NCI-H510A (cell line): ENCODE measurements around the gene DNAI4.
"Not testable (repeated sequence)": the region's sequence is repeated elsewhere in the genome, so short reads cannot be mapped to it uniquely, and the experiment has no call there.

Source experiments
- DNase-seq: peaks from one replicate; lab custom pipeline; 2025; lab: John Stamatoyannopoulos, UW

Gene DNAI4

GRCh38 chr1:66929146-66929688 is 4.6 kb upstream of the DNAI4 start:
- no peak for DNase-seq

GRCh38 chr1:66927528-66927927 is 2.9 kb upstream of the DNAI4 start:
- DNase-seq, result no peak

DNA sequence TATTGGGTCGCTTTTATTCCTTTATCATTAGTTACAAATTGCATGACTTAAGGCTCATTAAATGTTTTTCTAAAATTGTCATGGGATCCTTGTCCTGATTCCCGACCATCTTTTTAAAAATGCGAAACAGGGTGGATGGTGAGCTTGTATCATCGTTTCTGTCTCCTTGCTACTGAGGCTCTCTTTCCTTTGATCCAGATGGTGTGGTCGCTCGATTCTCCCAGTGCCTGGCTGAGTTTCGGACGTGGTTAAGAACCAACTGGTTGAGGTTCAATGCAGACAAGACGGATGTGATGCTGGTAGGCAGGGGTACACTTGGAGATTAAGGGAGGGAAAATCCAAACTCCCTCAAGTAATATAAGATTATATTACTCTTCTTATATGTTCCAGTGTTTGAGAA is 1.3 kb upstream of the DNAI4 start:
- DNase-seq, result no peak

- DNase-seq, result no peak
These were observed 878 bp upstream of the DNAI4 start for GRCh38 chr1:66925558-66925910.

DNA sequence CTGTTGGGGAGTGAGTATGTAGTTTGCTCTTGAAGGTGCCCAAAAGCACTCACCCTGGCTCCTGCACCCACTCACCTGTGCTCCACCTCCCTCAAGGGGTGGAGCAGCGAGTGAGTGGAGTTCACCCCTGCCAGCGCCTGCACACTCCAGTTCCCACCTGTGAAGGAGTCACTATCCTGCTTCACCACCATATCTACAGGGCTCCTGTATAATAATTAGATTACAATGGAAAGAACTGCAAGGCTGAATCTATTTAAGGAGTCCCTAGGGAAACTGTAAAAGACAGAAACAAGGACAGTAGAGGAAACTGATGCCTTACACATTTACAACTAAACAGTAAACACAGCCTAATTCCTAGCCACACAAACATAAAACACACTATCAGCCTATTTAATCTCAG is 4.1 kb downstream of the DNAI4 start:
- no peak for DNase-seq

GRCh38 chr1:66919828-66920227 is 4.8 kb downstream of the DNAI4 start:
- DNase-seq, result no peak

DNA sequence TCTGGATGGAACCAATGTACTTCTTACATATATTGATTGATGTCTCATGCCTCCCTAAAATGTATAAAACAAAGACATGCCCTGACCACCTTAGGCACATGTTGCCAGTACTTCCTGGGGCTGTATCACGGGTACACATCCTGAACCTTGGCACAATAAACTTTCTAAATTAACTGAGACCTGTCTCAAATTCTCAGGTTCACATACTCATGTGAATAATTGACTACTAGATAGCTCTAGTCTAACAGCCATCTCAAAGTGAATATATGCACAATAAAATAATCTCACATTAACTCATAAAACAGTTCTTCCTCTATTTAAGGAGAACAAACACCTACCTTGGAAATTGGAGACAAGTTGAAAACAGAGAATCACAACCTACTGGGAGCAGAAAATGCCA is 5.6 kb downstream of the DNAI4 start:
- DNase-seq, result no peak

DNA sequence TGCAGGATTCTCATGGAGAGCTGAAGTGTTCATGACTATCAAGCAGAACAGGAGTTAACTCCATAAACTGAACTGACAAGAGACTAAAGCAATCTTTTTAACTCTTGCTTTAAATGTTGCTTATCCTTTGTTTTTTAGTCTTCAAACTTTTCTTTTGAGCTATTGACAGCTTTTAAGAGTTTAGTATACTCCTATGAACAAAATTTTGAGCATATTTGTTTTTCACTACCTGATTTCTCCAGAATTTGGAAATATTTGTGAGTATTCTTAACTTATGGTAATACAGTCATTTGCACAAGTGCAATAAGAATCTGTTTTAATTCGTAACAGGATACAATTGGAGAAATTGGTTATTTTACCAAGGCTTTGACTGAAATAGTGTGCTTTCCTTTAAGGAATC is 7.2 kb downstream of the DNAI4 start:
- DNase-seq, result no peak

DNA sequence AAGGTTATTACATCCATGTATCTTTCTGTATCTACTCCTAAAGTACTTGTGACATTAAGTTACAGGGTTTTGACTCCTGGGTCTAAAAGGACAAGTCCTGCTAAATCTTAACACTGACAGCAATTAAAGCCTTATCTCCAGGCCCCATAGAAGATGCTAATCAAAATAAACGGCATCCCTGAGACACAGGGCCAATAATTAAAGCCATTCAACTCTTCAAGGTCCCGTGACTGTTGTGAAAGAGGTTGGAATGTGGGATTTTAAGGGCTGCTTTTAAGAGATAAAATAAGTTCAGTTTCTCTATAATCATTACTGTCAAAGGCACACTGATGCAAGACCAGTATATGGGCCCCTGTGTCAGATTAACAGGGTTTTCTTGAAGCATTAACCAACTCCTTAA is 8.3 kb downstream of the DNAI4 start:
- no peak for DNase-seq

GRCh38 chr1:66915203-66915602 is 9.5 kb downstream of the DNAI4 start:
- DNase-seq, result not testable (repeated sequence)

DNA sequence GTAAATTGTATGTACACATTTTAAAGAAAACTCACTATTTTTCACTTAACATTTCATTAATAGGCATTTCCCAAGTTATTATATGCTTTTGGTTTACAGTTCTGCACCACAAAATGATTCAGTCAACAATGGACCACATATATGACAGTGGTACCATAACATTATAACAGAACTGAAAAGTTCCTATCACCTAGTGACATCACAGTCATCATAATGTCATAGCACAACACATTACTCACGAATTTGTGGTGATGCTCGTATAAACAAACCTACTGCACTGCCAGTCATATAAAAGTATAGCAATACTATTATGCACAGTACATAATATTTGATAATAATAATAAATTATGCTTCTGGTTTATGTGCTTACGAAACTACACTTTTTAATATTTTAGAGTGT is 30.9 kb downstream of the DNAI4 start:
- DNase-seq, result no peak

- DNase-seq, result no peak
These were observed 34.0 kb downstream of the DNAI4 start for GRCh38 chr1:66890621-66891020.

DNA sequence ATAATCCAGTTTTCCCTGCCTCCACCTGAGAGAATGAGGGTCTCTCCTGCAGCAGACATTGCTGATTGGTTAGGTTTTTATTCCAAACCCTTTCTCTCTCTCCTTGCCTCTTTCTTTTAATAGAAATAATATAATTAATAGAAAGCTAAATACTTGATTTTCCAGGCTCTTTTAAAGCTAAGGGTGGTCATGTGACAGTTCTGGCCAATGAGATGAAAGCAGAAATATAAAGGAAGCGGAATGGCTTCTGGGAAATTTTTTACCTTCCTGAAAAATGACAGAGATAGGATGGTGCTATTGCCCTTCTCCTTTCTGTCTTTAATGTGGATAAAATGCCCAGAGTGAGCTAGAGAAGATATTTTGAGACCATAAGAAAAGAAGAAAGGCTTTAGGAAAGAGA is 35.6 kb downstream of the DNAI4 start:
- no peak for DNase-seq

DNA sequence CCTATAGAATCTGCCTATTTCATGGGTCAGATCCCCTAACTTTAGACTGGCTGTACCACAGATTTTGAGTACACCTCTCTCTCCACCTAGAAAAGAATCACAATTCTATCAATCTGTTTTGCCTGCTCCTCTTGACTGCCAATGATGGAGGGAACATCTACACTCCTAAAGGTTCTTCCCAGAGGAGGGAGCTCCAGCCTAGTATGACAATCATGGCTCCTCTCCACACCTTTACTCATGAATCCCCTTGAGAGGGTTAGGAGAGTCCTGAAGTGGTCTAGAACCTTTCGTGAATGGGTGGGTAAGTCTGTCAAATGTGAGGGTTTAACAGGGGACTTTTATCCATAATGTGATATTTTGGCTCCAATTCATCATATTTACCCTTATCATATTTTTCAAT is 48.0 kb downstream of the DNAI4 start:
- DNase-seq, result no peak

GRCh38 chr1:66873111-66873510 is 51.5 kb downstream of the DNAI4 start:
- no peak for DNase-seq

DNA sequence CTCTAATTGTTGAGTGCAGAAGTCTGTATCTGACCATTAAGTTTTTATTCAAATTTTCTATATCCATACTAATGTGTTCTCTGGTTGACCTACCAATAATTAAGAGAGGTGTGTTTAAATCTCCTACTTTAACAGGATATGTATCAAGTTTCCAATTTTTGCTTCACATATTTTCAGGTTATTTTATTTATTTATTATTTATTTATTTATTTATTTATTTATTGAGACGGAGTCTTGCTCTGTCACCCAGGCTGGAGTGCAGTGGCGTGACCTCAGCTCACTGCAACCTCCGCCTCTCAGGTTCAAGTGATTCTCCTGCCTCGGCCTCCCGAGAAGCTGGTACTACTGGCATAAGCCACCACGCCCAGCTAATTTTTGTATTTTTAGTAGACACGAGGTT is 52.6 kb downstream of the DNAI4 start:
- not testable (repeated sequence) for DNase-seq

- no peak for DNase-seq
These were observed 57.2 kb downstream of the DNAI4 start for GRCh38 chr1:66867501-66867900.

- DNase-seq, result no peak
These were observed 64.1 kb downstream of the DNAI4 start for GRCh38 chr1:66860529-66860928.

DNA sequence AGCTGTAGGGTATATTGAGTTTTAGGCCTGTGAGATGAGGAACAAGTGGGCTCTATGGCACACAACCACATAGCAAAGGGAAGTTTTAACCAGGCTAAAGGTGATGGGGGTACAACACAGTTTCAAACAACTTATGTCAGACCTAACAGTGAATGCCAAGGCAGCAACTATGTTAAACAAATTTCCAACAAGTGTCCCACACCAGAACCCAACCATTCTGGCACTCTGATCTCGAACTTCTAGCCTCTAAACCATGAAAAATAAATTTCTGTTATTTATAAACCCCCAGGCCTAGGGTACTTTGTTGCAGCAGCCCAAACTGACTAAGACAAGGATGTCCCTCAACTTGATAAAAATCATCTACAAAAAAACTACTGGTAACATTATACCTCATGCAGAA is 71.3 kb downstream of the DNAI4 start:
- no peak for DNase-seq

DNA sequence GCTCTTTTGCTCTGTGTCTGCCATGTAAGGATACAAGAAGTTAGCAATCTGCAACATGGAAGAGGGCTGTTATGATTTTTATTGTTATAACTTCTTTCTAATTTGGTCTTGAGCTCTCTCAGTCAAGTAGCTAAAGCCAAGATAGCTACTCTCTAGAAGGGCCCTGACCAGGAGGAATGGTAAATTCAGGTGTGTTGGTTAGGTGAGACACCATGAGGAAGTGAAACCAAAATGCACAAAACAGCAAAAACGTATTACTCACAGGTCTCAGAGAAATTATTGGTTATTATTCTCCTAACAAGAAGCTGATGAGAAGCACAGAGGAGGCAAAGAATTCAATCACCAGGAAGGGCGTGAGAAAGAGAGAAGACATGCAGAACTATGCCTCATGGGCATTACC is 71.8 kb downstream of the DNAI4 start:
- no peak for DNase-seq

GRCh38 chr1:66850989-66851388 is 73.7 kb downstream of the DNAI4 start:
- no peak for DNase-seq

- no peak for DNase-seq
These were observed 76.5 kb downstream of the DNAI4 start for GRCh38 chr1:66848193-66848592.

DNA sequence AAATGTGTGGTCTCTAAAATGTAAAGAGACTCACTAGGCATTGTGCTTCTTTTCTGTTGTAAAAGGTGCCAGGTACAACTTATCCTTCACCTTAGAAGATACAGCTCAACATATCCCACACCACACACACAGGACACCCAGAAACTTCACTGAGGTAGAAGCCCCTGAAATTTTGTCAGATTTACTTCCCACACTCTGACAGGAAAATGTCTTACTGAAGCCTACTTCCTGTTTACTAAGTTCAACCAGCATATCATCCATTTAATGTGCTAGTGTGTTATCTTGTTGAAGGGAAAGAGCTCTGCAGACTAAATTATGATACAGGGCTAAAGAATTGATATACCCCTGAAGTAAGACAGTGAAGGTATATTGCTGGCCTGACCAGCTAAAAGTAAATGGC is 83.7 kb downstream of the DNAI4 start:
- DNase-seq, result no peak

DNA sequence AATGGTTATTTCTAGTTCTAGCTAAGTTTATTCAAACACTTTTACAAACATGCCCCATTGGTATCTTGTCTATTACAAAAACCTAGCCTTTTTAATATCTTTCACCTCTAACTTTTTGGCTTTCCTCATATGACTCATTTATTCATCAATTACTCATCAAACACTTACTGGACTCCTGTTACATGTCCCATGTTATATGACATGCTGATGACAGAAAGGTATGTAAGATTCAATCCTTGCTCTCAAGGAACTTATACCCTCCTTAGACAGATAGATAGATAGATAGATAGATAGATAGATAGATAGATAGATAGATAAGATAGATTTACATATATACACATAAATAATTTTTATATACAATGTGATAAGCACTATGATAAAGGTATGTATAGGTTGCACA is 89.7 kb downstream of the DNAI4 start:
- DNase-seq, result no peak

DNA sequence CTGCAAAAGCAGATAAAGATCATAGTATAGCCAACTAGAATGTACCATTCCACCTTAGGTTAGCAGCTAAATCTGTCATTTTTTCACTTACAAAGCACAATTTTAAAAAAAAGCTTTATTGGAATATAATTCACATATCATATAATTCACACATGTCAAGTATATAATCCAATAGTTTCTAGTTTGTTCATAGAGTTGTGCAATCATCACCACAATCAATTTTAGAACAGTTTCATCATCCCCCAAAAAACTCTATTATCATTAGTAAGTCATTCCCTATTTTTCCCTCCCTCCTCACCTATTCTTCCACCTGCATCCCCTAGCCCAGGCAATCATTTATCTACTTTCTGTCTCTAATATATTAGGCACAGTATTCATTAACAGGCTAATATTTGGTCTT is 91.5 kb downstream of the DNAI4 start:
- DNase-seq, result no peak
